KOPT-K1 (cell line): ENCODE measurements around the gene PDE2A.

Source experiments
- H3K27ac ChIP-seq: fragments of 200-600 bp; sonication (generic); 2 replicates; pipeline ENCODE4 v1.5.1; 2016; ENCODE audit warnings: antibody characterized with exemption, mild to moderate bottlenecking, low read depth, low read length; ENCODE audit not compliant: poor library complexity, severe bottlenecking
- H3K36me3 ChIP-seq: fragments of 200-600 bp; sonication (generic); 2 replicates; pipeline ENCODE4 v1.5.1; 2017; ENCODE audit warnings: antibody characterized with exemption, mild to moderate bottlenecking, low read length, moderate library complexity; ENCODE audit not compliant: insufficient read depth
- H3K9me3 ChIP-seq: fragments of 200-600 bp; sonication (generic); 2 replicates; pipeline ENCODE4 v1.5.1; 2017; ENCODE audit warnings: antibody characterized with exemption, low read length, mild to moderate bottlenecking; ENCODE audit not compliant: insufficient read depth, poor library complexity, severe bottlenecking

PDE2A gene

GRCh38 chr11:72665911-72666472 lies 8.2 kb downstream of the PDE2A start:
- Histone ChIP-seq H3K9me3 (peaks cover 11% of the 10 kb centered on the region), H3K27ac (no peak overlapping the region), H3K36me3 (no peaks in the 10 kb centered on the region)

- no peak overlapping the region for H3K27ac ChIP-seq
- H3K36me3 ChIP-seq, result no peaks in the 10 kb centered on the region
- no peaks in the 10 kb centered on the region for H3K9me3 ChIP-seq
Measured at GRCh38 chr11:72662036-72662435, 12.2 kb downstream of the PDE2A start.

- no peak overlapping the region for H3K27ac ChIP-seq
- H3K9me3 ChIP-seq, result no peaks in the 10 kb centered on the region
- H3K36me3 ChIP-seq, result no peaks in the 10 kb centered on the region
Measured at GRCh38 chr11:72661486-72661885, 12.7 kb downstream of the PDE2A start.

GRCh38 chr11:72658989-72659640 lies 15.1 kb downstream of the PDE2A start:
- Histone ChIP-seq H3K9me3 (no peaks in the 10 kb centered on the region), H3K27ac (no peak overlapping the region), H3K36me3 (no peaks in the 10 kb centered on the region)

GRCh38 chr11:72657411-72658100 lies 16.7 kb downstream of the PDE2A start:
- H3K27ac ChIP-seq, result no peak overlapping the region
- H3K36me3 ChIP-seq, result no peaks in the 10 kb centered on the region
- no peaks in the 10 kb centered on the region for H3K9me3 ChIP-seq

- H3K9me3 ChIP-seq, result no peaks in the 10 kb centered on the region
- no peaks in the 10 kb centered on the region for H3K36me3 ChIP-seq
- H3K27ac ChIP-seq, result no peak overlapping the region
Measured at GRCh38 chr11:72655896-72656464, 18.2 kb downstream of the PDE2A start.

GRCh38 chr11:72655014-72655413 lies 19.2 kb downstream of the PDE2A start:
- no peaks in the 10 kb centered on the region for H3K36me3 ChIP-seq
- H3K27ac ChIP-seq, result no peak overlapping the region
- H3K9me3 ChIP-seq, result no peaks in the 10 kb centered on the region

- no peaks in the 10 kb centered on the region for H3K9me3 ChIP-seq
- H3K36me3 ChIP-seq, result no peaks in the 10 kb centered on the region
- H3K27ac ChIP-seq, result no peak overlapping the region
Measured at GRCh38 chr11:72653649-72654048, 20.6 kb downstream of the PDE2A start.

- H3K9me3 ChIP-seq, result no peaks in the 10 kb centered on the region
- no peak overlapping the region for H3K27ac ChIP-seq
- H3K36me3 ChIP-seq, result no peaks in the 10 kb centered on the region
Measured at GRCh38 chr11:72652873-72653630, 21.2 kb downstream of the PDE2A start.

- H3K36me3 ChIP-seq, result no peaks in the 10 kb centered on the region
- H3K9me3 ChIP-seq, result no peaks in the 10 kb centered on the region
- H3K27ac ChIP-seq, result no peak overlapping the region
Measured at GRCh38 chr11:72652133-72652532, 22.1 kb downstream of the PDE2A start.

- H3K36me3 ChIP-seq, result no peaks in the 10 kb centered on the region
- no peaks in the 10 kb centered on the region for H3K9me3 ChIP-seq
- no peak overlapping the region for H3K27ac ChIP-seq
Measured at GRCh38 chr11:72649215-72649976, 24.8 kb downstream of the PDE2A start.

GRCh38 chr11:72648384-72649136 lies 25.7 kb downstream of the PDE2A start:
- H3K36me3 ChIP-seq, result no peaks in the 10 kb centered on the region
- H3K27ac ChIP-seq, result no peak overlapping the region
- no peaks in the 10 kb centered on the region for H3K9me3 ChIP-seq

GRCh38 chr11:72647882-72648281 lies 26.3 kb downstream of the PDE2A start:
- no peak overlapping the region for H3K27ac ChIP-seq
- no peaks in the 10 kb centered on the region for H3K9me3 ChIP-seq
- H3K36me3 ChIP-seq, result no peaks in the 10 kb centered on the region

GRCh38 chr11:72646472-72646871 lies 27.8 kb downstream of the PDE2A start:
- Histone ChIP-seq H3K36me3 (no peaks in the 10 kb centered on the region), H3K27ac (no peak overlapping the region), H3K9me3 (no peaks in the 10 kb centered on the region)
